K562 (cell line): ENCODE data around the gene ZKSCAN3. TPM values are rescaled to one million over a fixed set of nuclear protein-coding genes. Genes with fewer than 3 reads are reported as not detected.

Experiments
- CC2D1A ChIP-seq: fragments of 450-650 bp; IDR thresholded peaks from 2 replicates; pipeline ENCODE4 v1.6.1; 2017; ENCODE audit warnings: mild to moderate bottlenecking
- CSDE1 ChIP-seq, 2 experiments: fragments of 450-650 bp; IDR thresholded peaks; 2 replicates each; pipeline ENCODE4 v1.6.1; 2016; ENCODE audit warnings: mild to moderate bottlenecking in 1 of 2
- ETV5 ChIP-seq: sonication (generic); formaldehyde crosslinking; IDR thresholded peaks from 2 replicates; pipeline ENCODE4 v1.4.0; 2020; ENCODE audit warnings: low read depth, mild to moderate bottlenecking, missing genetic modification reagents
- HINFP ChIP-seq: fragments of 450-650 bp; conservative IDR thresholded peaks from 2 replicates; pipeline ENCODE4 v1.6.1; 2016; ENCODE audit warnings: missing genetic modification characterization, low read depth, mild to moderate bottlenecking, control low read depth, missing compliant biosample characterization
- ID3 ChIP-seq, 2 experiments: fragments of 250-450 bp in 1 of 2; fragments of 450-650 bp in 1 of 2; sonication (Bioruptor Pico) in 1 of 2; IDR thresholded peaks; 2 replicates each; pipeline versions ENCODE4 v1.6.1 to v1.8.0; 2016 to 2021; ENCODE audit warnings: mild to moderate bottlenecking in 2 of 2, moderate library complexity in 2 of 2, missing compliant biosample characterization in 1 of 2, missing genetic modification characterization in 1 of 2
- NRF1 ChIP-seq, 2 experiments: fragments of 450-650 bp; IDR thresholded peaks in 1 of 2; conservative IDR thresholded peaks in 1 of 2; 2 replicates each; pipeline ENCODE4 v1.6.1; 2014; ENCODE audit warnings: mild to moderate bottlenecking in 2 of 2
- NUFIP1 ChIP-seq: fragments of 450-650 bp; IDR thresholded peaks from 2 replicates; pipeline ENCODE4 v1.6.1; 2018; ENCODE audit not compliant: partially characterized antibody
- PHF21A ChIP-seq: fragments of 450-650 bp; IDR thresholded peaks from 2 replicates; pipeline ENCODE4 v1.6.1; 2017; ENCODE audit warnings: low read depth, borderline replicate concordance
- RBM39 ChIP-seq: fragments of 200-400 bp; formaldehyde crosslinking; optimal IDR thresholded peaks from 2 replicates; pipeline ENCODE3; 2018; ENCODE audit warnings: low read depth, low read length
- SFPQ ChIP-seq: fragments of 200-400 bp; formaldehyde crosslinking; IDR thresholded peaks from 2 replicates; pipeline ENCODE4 v1.6.1; 2017; ENCODE audit warnings: mild to moderate bottlenecking, low read depth, low read length, moderate library complexity
- TAF1 ChIP-seq: IDR thresholded peaks from 2 replicates; pipeline ENCODE4 v1.6.1; 2011; ENCODE audit warnings: mild to moderate bottlenecking, low read length, moderate library complexity; ENCODE audit not compliant: insufficient read depth, control insufficient read depth, severe bottlenecking; ENCODE audit errors: extremely low read depth
- TRIM24 ChIP-seq, 2 experiments: fragments of 450-650 bp; IDR thresholded peaks; 2 replicates each; pipeline ENCODE4 v1.6.1; 2016
- ZNF165 ChIP-seq: fragments of 250-450 bp; sonication (Bioruptor Pico); IDR thresholded peaks from 2 replicates; pipeline ENCODE4 v1.4.0; 2020; ENCODE audit warnings: borderline replicate concordance
- ZNF175 ChIP-seq: fragments of 200-800 bp; sonication (Bioruptor generic); IDR thresholded peaks from 2 replicates; pipeline ENCODE4 v1.6.1; 2016; ENCODE audit warnings: low read depth, mild to moderate bottlenecking, missing genetic modification characterization, missing compliant biosample characterization
- ZNF24 ChIP-seq: fragments of 450-650 bp; IDR thresholded peaks from 2 replicates; pipeline ENCODE4 v1.6.1; 2016
- polyA plus RNA-seq, 8 experiments: library from polyadenylated mRNA; depleted of rRNA in 4 of 8; stranded (reverse) in 5 of 8; unstranded in 3 of 8; fragments of >200 nt; fragmentation: Nextera tagmentation in 2 of 8; fragmentation: Illumina TruSeq in 1 of 8; extraction: Ambion mirVana in 2 of 8; extraction: Trizol in 1 of 8; gene quantifications; 2 replicates each; pipeline versions ENCODE4 v1.2.1 to v1.2.3, GENCODE V29; 2011 to 2014; ENCODE audit warnings: inconsistent platforms in 1 of 8, missing spikeins in 1 of 8
- total RNA-seq, 7 experiments: library from RNA; depleted of rRNA in 6 of 7; stranded (reverse); fragments of >200 nt in 6 of 7; fragmentation: Illumina TruSeq in 2 of 7; extraction: Trizol in 2 of 7; gene quantifications; 2 replicates each; pipeline versions ENCODE4 v1.2.1 to v1.2.3, GENCODE V29; 2011 to 2021; ENCODE audit warnings: low replicate concordance in 1 of 7
- TF ChIP-seq, protein P1 (sequence below): fragments of 450-650 bp; IDR thresholded peaks from 2 replicates; pipeline ENCODE4 v1.6.1; 2018; ENCODE audit warnings: mild to moderate bottlenecking, low read depth; ENCODE audit not compliant: partially characterized antibody
- TF ChIP-seq, protein P2 (sequence below): fragments of 250-450 bp; sonication (Bioruptor Pico); IDR thresholded peaks from 2 replicates; pipeline ENCODE4 v1.5.0; 2021; ENCODE audit warnings: mild to moderate bottlenecking, borderline replicate concordance

The ZKSCAN3 gene
- total and polyA plus RNA-seq, 9 of the 15 experiments (the other 6 are each of a cell fraction or from before 2014, with no cell fraction given): 3.0 to 12.4 (median 10.2) TPM

GRCh38 chr6:28353981-28354676 is 4.4 kb downstream of the ZKSCAN3 start (continued):
- TF ChIP-seq HINFP (peak; percentile 97), PHF21A (no peak), SFPQ (no peak), NUFIP1 (peak; percentile 96), ZNF165 (CRISPR knock-in tag) (peak; percentile 99), CSDE1 (IDR thresholded peaks at IDR 0.05) (no peak), ZNF175 (CRISPR knock-in tag) (peak; percentile 99), TAF1 (peak; percentile 37), RBM39 (no peak), ZNF24 (no peak), TRIM24 (IDR thresholded peaks at IDR 0.05) (peak; percentile 66 to 76; a peak in 3 of 4 replicates), NRF1 (conservative IDR thresholded peaks at IDR 0.05 in 1 of 2, IDR thresholded peaks at IDR 0.05 in 1 of 2) (peak; percentile 91 to 92), ID3 (CRISPR knock-in tag; IDR thresholded peaks at IDR 0.05) (peak; percentile 91), ID3 (tag; IDR thresholded peaks at IDR 0.05) (peak; percentile 100), ETV5 (CRISPR knock-in tag) (no peak), CC2D1A (no peak)
- TF ChIP-seq, protein P1, sequence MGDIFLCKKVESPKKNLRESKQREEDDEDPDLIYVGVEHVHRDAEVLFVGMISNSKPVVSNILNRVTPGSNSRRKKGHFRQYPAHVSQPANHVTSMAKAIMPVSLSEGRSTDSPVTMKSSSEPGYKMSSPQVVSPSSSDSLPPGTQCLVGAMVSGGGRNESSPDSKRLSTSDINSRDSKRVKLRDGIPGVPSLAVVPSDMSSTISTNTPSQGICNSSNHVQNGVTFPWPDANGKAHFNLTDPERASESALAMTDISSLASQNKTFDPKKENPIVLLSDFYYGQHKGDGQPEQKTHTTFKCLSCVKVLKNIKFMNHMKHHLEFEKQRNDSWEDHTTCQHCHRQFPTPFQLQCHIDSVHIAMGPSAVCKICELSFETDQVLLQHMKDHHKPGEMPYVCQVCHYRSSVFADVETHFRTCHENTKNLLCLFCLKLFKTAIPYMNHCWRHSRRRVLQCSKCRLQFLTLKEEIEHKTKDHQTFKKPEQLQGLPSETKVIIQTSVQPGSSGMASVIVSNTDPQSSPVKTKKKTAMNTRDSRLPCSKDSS: no peak
- TF ChIP-seq, protein P2, sequence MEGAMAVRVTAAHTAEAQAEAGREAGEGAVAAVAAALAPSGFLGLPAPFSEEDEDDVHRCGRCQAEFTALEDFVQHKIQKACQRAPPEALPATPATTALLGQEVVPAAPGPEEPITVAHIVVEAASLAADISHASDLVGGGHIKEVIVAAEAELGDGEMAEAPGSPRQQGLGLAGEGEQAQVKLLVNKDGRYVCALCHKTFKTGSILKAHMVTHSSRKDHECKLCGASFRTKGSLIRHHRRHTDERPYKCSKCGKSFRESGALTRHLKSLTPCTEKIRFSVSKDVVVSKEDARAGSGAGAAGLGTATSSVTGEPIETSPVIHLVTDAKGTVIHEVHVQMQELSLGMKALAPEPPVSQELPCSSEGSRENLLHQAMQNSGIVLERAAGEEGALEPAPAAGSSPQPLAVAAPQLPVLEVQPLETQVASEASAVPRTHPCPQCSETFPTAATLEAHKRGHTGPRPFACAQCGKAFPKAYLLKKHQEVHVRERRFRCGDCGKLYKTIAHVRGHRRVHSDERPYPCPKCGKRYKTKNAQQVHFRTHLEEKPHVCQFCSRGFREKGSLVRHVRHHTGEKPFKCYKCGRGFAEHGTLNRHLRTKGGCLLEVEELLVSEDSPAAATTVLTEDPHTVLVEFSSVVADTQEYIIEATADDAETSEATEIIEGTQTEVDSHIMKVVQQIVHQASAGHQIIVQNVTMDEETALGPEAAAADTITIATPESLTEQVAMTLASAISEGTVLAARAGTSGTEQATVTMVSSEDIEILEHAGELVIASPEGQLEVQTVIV (CRISPR knock-in tag): peak; percentile 79; the same call in 1 of the 2 replicates
